SK-N-SH treated with all-trans-retinoic acid at 6 μM for 48 hours (cell line): ENCODE measurements around the gene SBF2.

ENCODE experiments used
- ARNTL ChIP-seq: fragments of 450-650 bp; formaldehyde crosslinking; IDR thresholded peaks from 2 replicates; pipeline ENCODE4 v1.5.0; 2020; ENCODE audit warnings: low read depth, mild to moderate bottlenecking, moderate library complexity, borderline replicate concordance
- CSDC2 ChIP-seq: fragments of 250-450 bp; sonication (Bioruptor Pico); IDR thresholded peaks from 2 replicates; pipeline ENCODE4 v1.5.0; 2020; ENCODE audit warnings: mild to moderate bottlenecking, moderate library complexity
- RARB ChIP-seq: fragments of 250-450 bp; sonication (Bioruptor Pico); IDR thresholded peaks from 2 replicates; pipeline ENCODE4 v1.8.0; 2021; ENCODE audit warnings: mild to moderate bottlenecking, moderate library complexity
- ZC3H10 ChIP-seq: fragments of 250-450 bp; sonication (Bioruptor Pico); IDR thresholded peaks from 2 replicates; pipeline ENCODE4 v1.5.1; 2021; ENCODE audit warnings: mild to moderate bottlenecking, moderate library complexity
- ZFP3 ChIP-seq: fragments of 250-450 bp; sonication (Bioruptor Pico); IDR thresholded peaks from 2 replicates; pipeline ENCODE4 v1.5.0; 2020; ENCODE audit warnings: mild to moderate bottlenecking, moderate library complexity

GRCh38 chr11:9952511-9953196 lies 341.4 kb downstream of the SBF2 start:
- TF ChIP-seq ZFP3 (CRISPR knock-in tag), result no peak
- no peak for TF ChIP-seq ARNTL
- TF ChIP-seq RARB (CRISPR knock-in tag), result no peak
- no peak for TF ChIP-seq ZC3H10
- TF ChIP-seq CSDC2 (CRISPR knock-in tag), result no peak
